Measurements from ENCODE around the gene ZBTB48. TPM values are rescaled to one million over a fixed set of nuclear protein-coding genes. Genes with fewer than 3 reads are reported as not detected.
"Not testable (repeated sequence)": the region's sequence is repeated elsewhere in the genome, so short reads cannot be mapped to it uniquely, and the experiment has no call there.

Gene ZBTB48
- polyA plus RNA-seq, 1 donor: 38.2 TPM

DNA sequence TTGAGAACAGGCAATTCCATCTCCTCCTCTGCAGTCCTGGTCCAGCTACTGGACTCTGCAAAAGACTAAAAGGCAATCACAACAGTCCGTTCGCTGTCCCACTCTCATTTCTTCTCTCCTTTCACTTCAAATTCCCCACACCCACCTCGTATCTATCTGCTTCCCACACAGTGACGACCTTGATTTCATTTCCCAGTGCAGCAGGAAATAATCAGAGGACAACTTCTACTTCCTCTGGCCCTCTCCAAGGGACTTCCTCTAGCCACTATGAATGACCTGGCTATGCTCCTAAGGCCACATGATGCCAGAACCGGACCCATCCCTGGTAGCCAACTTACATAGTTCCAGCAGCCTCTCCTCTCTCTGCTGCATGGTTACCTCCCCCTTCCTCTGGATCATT is 33.5 kb upstream of the ZBTB48 start:
- peaks cover 68% of the 10 kb centered on the region for H3K36me3 ChIP-seq (ENCODE audit: control insufficient read depth, insufficient read depth, low read length)
- no peaks in the 10 kb centered on the region for H3K4me1 ChIP-seq (ENCODE audit: control insufficient read depth, insufficient read depth, low read length)
- H3K4me3 ChIP-seq (ENCODE audit: low read length): no peak overlapping the region
- H3K9me3 ChIP-seq (ENCODE audit: control insufficient read depth, low read depth, low read length): no peaks in the 10 kb centered on the region
- WGBS (ENCODE audit: insufficient coverage, low lambda C conversion rate): 80% methylated on average over 1 of the region's 5 CpGs
- H3K27me3 ChIP-seq (ENCODE audit: control insufficient read depth, insufficient read depth, low read length): no peaks in the 10 kb centered on the region
- DNase-seq: no peak
- H3K27ac ChIP-seq (ENCODE audit: low read length): no peak overlapping the region

- no peak for DNase-seq
- Histone ChIP-seq H3K4me3 (ENCODE audit: low read length) (no peak overlapping the region), H3K36me3 (ENCODE audit: control insufficient read depth, insufficient read depth, low read length) (peaks cover 63% of the 10 kb centered on the region), H3K4me1 (ENCODE audit: control insufficient read depth, insufficient read depth, low read length) (no peaks in the 10 kb centered on the region), H3K9me3 (ENCODE audit: control insufficient read depth, low read depth, low read length) (no peaks in the 10 kb centered on the region), H3K27ac (ENCODE audit: low read length) (no peak overlapping the region), H3K27me3 (ENCODE audit: control insufficient read depth, insufficient read depth, low read length) (no peaks in the 10 kb centered on the region)
- WGBS (ENCODE audit: insufficient coverage, low lambda C conversion rate): 100% methylated on average over 1 of the region's 4 CpGs
Observed at GRCh38 chr1:6547301-6547700, 32.5 kb upstream of the ZBTB48 start.

DNA sequence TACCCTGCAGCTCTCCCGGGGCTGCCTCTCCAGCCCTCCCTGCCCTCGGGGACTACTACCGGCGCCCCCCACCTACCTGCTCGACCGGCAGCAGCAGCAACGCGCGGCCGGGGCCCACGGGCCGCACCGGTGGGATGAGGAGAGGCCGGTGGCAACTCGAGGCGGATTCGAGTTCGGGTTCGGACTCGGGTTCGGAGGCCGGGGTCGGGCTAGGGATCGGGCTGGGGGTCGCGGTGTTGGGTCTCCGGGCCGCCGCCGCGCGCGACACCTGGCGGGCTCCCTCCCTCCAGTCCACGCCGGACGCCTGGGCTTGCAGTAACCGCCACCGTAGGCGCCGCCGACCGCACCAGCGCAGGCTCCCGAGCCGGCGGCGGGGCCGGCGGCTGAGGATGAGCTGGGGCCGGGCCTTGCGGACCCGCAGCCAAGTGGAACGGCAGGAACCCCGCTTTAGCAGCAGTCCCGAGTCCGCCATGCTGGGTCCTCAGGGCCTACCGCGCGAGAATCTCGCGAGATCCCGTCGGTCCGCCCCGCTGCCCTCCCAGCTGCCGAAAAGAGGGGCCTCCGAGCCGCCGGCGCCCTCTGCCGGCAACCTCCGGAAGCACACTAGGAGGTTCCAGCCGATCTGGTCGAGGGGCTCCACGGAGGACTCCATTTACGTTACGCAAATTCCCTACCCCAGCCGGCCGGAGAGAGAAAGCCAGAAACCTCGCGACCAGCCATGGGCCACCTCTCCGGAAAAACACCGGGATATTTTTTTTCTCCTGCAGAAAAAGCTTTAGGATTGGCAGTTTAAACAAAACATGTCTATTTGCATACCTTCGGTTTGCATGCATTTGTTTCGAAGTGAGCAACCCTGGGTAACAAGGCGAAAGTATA is 25.5 kb upstream of the ZBTB48 start, which contains the start of gene NOL9:
TSS of gene NOL9 (minus strand) at position 483 of the 876 bp plus-strand sequence. CDS start at position 472, 11 bp downstream.
- H3K27ac ChIP-seq (ENCODE audit: low read length): no peak within 1 kb of the TSS
- WGBS (ENCODE audit: insufficient coverage, low lambda C conversion rate): 53% methylated on average over 2 of the region's 87 CpGs
- H3K4me3 ChIP-seq (ENCODE audit: low read length): peak within 1 kb of the TSS; percentile 96

DNA sequence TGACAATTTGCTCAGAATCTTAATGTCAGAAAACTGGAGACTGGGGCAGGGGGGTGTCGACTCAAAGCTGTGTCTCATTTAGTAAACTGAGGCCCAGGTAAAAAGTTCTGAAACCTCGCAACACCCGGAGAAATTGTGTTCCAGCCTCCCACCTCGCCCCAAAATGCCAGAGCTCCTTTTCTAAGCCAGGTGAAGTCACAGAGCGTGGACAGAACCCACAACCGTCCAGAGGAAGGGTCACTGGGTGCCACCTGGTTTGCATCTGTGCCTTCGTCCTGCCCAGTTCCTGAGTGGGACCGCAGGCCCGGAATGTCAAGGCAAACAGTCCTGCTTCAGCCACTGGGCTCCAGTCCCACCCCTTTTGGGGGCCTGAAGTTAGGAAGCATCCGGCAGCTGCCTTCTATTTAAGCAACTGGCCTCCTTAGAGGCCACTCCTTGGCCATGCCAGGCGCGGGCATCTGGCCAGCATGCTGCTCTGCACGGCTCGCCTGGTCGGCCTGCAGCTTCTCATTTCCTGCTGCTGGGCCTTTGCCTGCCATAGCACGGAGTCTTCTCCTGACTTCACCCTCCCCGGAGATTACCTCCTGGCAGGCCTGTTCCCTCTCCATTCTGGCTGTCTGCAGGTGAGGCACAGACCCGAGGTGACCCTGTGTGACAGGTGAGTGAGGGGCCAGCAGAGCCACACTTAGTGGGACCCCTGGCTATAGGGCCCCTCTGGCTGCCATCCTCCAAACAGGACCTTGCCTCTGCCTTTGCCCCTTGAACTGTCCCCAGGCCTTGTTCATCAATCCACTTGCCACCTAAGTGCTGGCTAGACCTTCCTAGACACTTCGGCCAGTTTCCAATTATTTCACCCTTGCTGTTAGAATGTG is 24.7 kb upstream of the ZBTB48 start, which contains the start of gene TAS1R1:
TSS of gene TAS1R1 (plus strand) at position 401 of the 872 bp plus-strand sequence. CDS start at position 468, 67 bp downstream.
- Histone ChIP-seq H3K4me3 (ENCODE audit: low read length) (peak within 1 kb of the TSS; percentile 96), H3K27me3 (ENCODE audit: control insufficient read depth, insufficient read depth, low read length) (no peaks in the 10 kb centered on the region), H3K36me3 (ENCODE audit: control insufficient read depth, insufficient read depth, low read length) (peaks cover 6% of the 10 kb centered on the region), H3K27ac (ENCODE audit: low read length) (no peak within 1 kb of the TSS), H3K4me1 (ENCODE audit: control insufficient read depth, insufficient read depth, low read length) (peaks cover 11% of the 10 kb centered on the region), H3K9me3 (ENCODE audit: control insufficient read depth, low read depth, low read length) (no peaks in the 10 kb centered on the region)
- no peak for DNase-seq
- WGBS (ENCODE audit: insufficient coverage, low lambda C conversion rate): 80% methylated on average over 3 of the region's 19 CpGs

More for the DNA sequence above, 25.5 kb upstream of the ZBTB48 start, which contains the start of gene NOL9:
- H3K36me3 ChIP-seq (ENCODE audit: control insufficient read depth, insufficient read depth, low read length): peaks cover 13% of the 10 kb centered on the region
- H3K27me3 ChIP-seq (ENCODE audit: control insufficient read depth, insufficient read depth, low read length): no peaks in the 10 kb centered on the region
- H3K9me3 ChIP-seq (ENCODE audit: control insufficient read depth, low read depth, low read length): no peaks in the 10 kb centered on the region
- DNase-seq: peak; percentile 92 to 93
- H3K4me1 ChIP-seq (ENCODE audit: control insufficient read depth, insufficient read depth, low read length): peaks cover 11% of the 10 kb centered on the region

DNA sequence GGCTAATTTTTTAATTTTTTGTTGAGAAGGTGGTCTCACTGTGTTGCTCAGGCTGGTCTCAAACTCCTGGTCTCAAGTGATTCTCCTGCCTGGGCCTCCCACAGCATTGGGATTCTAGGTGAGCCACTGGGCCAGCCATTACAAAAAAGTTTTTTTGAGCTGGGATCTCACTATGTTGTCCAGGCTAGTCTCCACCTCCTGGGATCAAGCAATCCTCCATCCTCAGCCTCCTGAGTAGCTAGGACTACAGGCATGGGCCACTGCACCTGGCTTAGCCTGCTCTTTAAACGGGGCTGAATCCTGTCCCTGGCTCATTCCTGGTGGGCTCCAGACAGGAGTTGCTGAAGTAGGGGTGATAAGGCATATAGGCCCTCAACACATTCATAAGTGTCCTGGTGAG is 22.2 kb upstream of the ZBTB48 start:
- Histone ChIP-seq H3K4me1 (ENCODE audit: control insufficient read depth, insufficient read depth, low read length) (peaks cover 11% of the 10 kb centered on the region), H3K27ac (ENCODE audit: low read length) (no peak overlapping the region), H3K4me3 (ENCODE audit: low read length) (no peak overlapping the region), H3K9me3 (ENCODE audit: control insufficient read depth, low read depth, low read length) (no peaks in the 10 kb centered on the region), H3K27me3 (ENCODE audit: control insufficient read depth, insufficient read depth, low read length) (peaks cover 2% of the 10 kb centered on the region), H3K36me3 (ENCODE audit: control insufficient read depth, insufficient read depth, low read length) (no peaks in the 10 kb centered on the region)
- DNase-seq: no peak
- WGBS (ENCODE audit: insufficient coverage, low lambda C conversion rate): no CpG with 5 or more reads among the region's 1 CpG

GRCh38 chr1:6559161-6559560 is 20.6 kb upstream of the ZBTB48 start:
- no CpG with 5 or more reads among the region's 11 CpGs for WGBS (ENCODE audit: insufficient coverage, low lambda C conversion rate)
- not testable (repeated sequence) for H3K27ac ChIP-seq (ENCODE audit: low read length); DNase-seq; H3K4me3 ChIP-seq (ENCODE audit: low read length); H3K36me3 ChIP-seq (ENCODE audit: control insufficient read depth, insufficient read depth, low read length); H3K9me3 ChIP-seq (ENCODE audit: control insufficient read depth, low read depth, low read length); H3K4me1 ChIP-seq (ENCODE audit: control insufficient read depth, insufficient read depth, low read length)
- peaks cover 12% of the 10 kb centered on the region for H3K27me3 ChIP-seq (ENCODE audit: control insufficient read depth, insufficient read depth, low read length)

DNA sequence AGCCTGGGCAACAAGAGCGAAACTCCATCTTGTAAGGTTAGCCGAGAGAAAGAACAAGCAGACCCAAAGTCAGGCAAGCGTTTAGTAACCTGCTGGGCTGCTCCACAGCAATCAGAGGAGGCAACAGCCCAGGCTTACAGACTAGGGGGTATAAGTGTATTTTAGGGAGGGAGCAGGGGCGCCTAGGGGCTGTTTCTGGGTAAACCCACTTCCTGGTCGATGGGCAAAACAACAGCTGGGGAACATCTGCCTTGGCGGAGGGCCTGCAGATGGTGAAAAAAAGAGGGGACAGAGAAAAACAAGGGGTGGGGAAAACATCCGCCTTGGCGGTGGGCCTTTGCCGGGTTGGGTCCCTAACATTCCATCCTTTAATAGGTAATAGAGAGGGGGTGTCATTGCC is 19.5 kb upstream of the ZBTB48 start:
- H3K27me3 ChIP-seq (ENCODE audit: control insufficient read depth, insufficient read depth, low read length): peaks cover 23% of the 10 kb centered on the region
- no peak overlapping the region for H3K4me3 ChIP-seq (ENCODE audit: low read length)
- H3K36me3 ChIP-seq (ENCODE audit: control insufficient read depth, insufficient read depth, low read length): no peaks in the 10 kb centered on the region
- no peaks in the 10 kb centered on the region for H3K4me1 ChIP-seq (ENCODE audit: control insufficient read depth, insufficient read depth, low read length)
- no CpG with 5 or more reads among the region's 9 CpGs for WGBS (ENCODE audit: insufficient coverage, low lambda C conversion rate)
- no peak for DNase-seq
- no peaks in the 10 kb centered on the region for H3K9me3 ChIP-seq (ENCODE audit: control insufficient read depth, low read depth, low read length)
- H3K27ac ChIP-seq (ENCODE audit: low read length): no peak overlapping the region

- 86% methylated on average over 7 of the region's 11 CpGs for WGBS (ENCODE audit: insufficient coverage, low lambda C conversion rate)
- no peak overlapping the region for H3K27ac ChIP-seq (ENCODE audit: low read length)
- H3K9me3 ChIP-seq (ENCODE audit: control insufficient read depth, low read depth, low read length): peaks cover 3% of the 10 kb centered on the region
Observed at GRCh38 chr1:6569033-6569432, 10.8 kb upstream of the ZBTB48 start.

GRCh38 chr1:6570100-6570499 is 9.7 kb upstream of the ZBTB48 start:
- Histone ChIP-seq H3K27me3 (ENCODE audit: control insufficient read depth, insufficient read depth, low read length) (peaks cover 23% of the 10 kb centered on the region), H3K4me1 (ENCODE audit: control insufficient read depth, insufficient read depth, low read length) (no peaks in the 10 kb centered on the region), H3K9me3 (ENCODE audit: control insufficient read depth, low read depth, low read length) (peaks cover 3% of the 10 kb centered on the region), H3K27ac (ENCODE audit: low read length) (no peak overlapping the region), H3K36me3 (ENCODE audit: control insufficient read depth, insufficient read depth, low read length) (no peaks in the 10 kb centered on the region), H3K4me3 (ENCODE audit: low read length) (no peak overlapping the region)
- DNase-seq: no peak
- WGBS (ENCODE audit: insufficient coverage, low lambda C conversion rate): 100% methylated on average over 1 of the region's 3 CpGs

More at GRCh38 chr1:6569033-6569432, 10.8 kb upstream of the ZBTB48 start:
- H3K27me3 ChIP-seq (ENCODE audit: control insufficient read depth, insufficient read depth, low read length): peaks cover 32% of the 10 kb centered on the region
- no peak overlapping the region for H3K4me3 ChIP-seq (ENCODE audit: low read length)
- no peak for DNase-seq
- H3K4me1 ChIP-seq (ENCODE audit: control insufficient read depth, insufficient read depth, low read length): no peaks in the 10 kb centered on the region
- no peaks in the 10 kb centered on the region for H3K36me3 ChIP-seq (ENCODE audit: control insufficient read depth, insufficient read depth, low read length)

- no CpG with 5 or more reads among the region's 5 CpGs for WGBS (ENCODE audit: insufficient coverage, low lambda C conversion rate)
- DNase-seq: no peak
- Histone ChIP-seq H3K36me3 (ENCODE audit: control insufficient read depth, insufficient read depth, low read length) (no peaks in the 10 kb centered on the region), H3K4me3 (ENCODE audit: low read length) (no peak overlapping the region), H3K9me3 (ENCODE audit: control insufficient read depth, low read depth, low read length) (peaks cover 3% of the 10 kb centered on the region), H3K27me3 (ENCODE audit: control insufficient read depth, insufficient read depth, low read length) (peaks cover 16% of the 10 kb centered on the region), H3K27ac (ENCODE audit: low read length) (no peak overlapping the region), H3K4me1 (ENCODE audit: control insufficient read depth, insufficient read depth, low read length) (no peaks in the 10 kb centered on the region)
Observed at GRCh38 chr1:6570987-6571386, 8.8 kb upstream of the ZBTB48 start.
